Measurements from ENCODE around the gene SPAG8.

DNA sequence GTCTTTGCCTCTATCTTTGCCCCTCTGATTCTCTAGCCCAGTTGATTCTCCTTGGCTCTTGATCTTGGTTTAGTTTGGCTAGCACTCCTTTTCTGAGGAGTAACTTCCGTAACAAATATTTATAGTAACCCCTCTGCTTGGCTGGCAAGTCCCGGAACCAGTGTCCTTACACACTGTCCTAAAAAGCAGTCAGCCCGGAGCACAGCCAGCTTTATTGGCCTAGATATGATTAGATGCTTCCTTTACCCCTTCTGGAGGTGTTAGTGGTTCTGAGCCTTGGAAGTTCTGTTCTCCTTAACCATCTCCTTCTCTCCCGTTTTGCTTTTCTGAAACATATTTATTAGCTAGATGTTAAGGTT, 41.0 kb downstream of the SPAG8 start:
- TF ChIP-seq POLR2A (IDR thresholded peaks at IDR 0.05; ENCODE audit: low read length), result no peak
- no peak for TF ChIP-seq GATA1 (IDR thresholded peaks at IDR 0.05; ENCODE audit: low read depth, low read length)

Measured in erythroblast (primary cell).